GM19035 (cell line): ENCODE measurements around the gene AKAP8L.
"Not testable (repeated sequence)": the region's sequence is repeated elsewhere in the genome, so short reads cannot be mapped to it uniquely, and the experiment has no call there.

Source experiments
- ATAC-seq: cut with Tn5 transposase; IDR thresholded peaks from one replicate; pipeline ENCODE4 v1.9.1; 2021; ENCODE audit not compliant: unreplicated experiment

Gene AKAP8L

DNA sequence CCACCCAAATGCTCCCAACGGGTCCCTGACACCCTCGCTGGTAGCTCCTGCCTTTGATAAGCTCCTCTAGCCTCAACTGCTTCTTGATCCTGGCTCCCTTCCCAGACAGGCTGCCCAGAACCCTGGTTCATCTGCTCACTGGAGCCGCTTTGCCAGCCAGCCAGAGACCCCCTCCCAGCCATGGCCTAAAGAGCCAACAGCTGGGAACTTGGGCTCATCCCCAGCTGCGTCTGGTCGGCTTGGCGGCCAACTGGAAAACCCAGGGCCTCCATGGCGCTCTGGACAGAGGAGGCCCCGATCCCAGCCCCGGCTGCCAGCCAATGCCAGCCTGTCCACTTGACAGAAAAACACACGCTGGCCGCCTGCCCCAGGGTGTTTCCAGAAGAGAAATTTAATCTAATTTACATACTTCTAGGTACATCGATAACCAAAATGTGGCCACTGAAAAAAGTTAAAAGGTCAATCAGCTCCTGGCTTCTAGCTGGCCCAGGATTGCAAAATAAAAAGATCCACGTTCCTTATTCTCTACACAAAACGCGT is 3.0 kb upstream of the AKAP8L start:
- ATAC-seq = no peak

GRCh38 chr19:15421136-15421695 is 2.4 kb upstream of the AKAP8L start:
- ATAC-seq = no peak

- no peak for ATAC-seq
Measured at GRCh38 chr19:15419413-15420025, 731 bp upstream of the AKAP8L start.

DNA sequence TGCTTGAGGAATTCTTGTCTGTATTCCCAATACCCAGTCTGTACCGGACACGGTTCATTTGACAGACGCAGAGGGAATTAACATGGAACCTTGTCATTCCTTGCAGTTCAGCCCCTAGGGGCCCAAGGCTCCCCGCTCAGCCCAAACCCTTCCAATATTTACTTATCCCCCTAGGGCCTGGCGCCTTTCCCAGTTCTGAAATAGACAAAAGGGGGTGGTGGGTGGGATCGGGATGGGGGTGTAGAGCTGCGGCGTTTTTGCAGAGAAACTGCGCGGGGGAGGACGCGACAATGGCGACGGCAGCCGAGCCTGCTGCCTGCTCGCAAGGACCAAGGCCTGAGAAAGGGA is 583 bp downstream of the AKAP8L start:
- no peak for ATAC-seq

DNA sequence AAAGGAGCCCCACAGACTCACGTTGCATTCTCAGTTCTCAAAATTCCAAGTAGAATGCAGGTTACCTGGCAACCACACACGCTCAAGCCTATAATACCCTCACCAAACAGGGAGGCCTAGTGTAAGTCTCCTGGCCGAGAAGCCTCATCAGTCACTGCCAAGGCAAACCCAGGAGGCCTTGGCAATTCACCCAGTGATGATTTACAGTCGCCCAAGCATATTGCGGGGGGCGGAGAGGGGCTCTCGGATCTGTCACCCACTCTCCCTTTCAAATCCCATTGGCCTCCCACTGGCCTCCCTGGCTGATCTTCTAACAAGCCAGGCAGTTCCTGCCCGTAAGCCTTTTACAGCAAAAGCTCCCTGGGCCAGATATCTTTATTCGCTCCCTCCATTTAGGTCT is 1.1 kb downstream of the AKAP8L start:
- no peak for ATAC-seq

DNA sequence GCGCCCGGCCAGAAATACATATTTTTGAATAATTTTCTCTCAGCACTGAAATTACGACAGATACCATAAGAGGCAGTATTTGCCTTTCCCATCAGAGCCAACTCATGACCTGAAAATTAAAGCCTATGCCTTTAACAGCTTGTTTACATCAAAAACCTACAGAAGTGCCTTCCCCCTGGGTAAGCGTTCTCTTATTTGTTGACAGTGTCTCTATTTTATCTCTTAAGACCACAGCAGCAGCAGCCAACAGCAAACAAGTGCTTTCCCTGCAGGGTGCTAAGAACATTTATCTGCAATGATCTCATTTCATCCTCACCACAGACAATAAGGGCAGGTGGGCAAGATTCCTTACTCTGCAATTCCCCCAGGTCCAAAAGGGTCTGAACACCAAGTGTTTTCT is 6.0 kb downstream of the AKAP8L start:
- no peak for ATAC-seq

DNA sequence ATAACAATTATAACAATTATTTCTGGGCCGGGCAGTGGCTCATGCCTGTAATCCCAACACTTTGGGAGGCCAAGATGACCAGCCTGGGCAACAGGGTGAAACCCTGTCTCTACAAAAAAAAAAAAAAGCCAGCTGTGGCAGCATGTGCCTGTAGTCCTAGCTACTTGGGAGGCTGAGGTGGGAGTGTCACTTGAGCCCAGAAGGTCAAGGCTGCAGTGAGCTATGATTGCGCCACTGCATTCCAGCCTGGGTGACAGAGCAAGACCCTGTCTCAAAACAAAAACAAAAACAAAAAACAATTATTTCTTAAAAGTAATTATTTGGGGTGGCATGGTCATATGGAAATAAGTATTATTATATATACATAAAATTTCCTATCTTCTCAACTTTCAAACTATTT is 7.4 kb downstream of the AKAP8L start:
- ATAC-seq = not testable (repeated sequence)

- ATAC-seq = no peak
Measured at GRCh38 chr19:15404780-15405211, 14.0 kb downstream of the AKAP8L start.

GRCh38 chr19:15404097-15404779 is 14.6 kb downstream of the AKAP8L start:
- no peak for ATAC-seq

GRCh38 chr19:15403151-15403531 is 15.6 kb downstream of the AKAP8L start:
- no peak for ATAC-seq

DNA sequence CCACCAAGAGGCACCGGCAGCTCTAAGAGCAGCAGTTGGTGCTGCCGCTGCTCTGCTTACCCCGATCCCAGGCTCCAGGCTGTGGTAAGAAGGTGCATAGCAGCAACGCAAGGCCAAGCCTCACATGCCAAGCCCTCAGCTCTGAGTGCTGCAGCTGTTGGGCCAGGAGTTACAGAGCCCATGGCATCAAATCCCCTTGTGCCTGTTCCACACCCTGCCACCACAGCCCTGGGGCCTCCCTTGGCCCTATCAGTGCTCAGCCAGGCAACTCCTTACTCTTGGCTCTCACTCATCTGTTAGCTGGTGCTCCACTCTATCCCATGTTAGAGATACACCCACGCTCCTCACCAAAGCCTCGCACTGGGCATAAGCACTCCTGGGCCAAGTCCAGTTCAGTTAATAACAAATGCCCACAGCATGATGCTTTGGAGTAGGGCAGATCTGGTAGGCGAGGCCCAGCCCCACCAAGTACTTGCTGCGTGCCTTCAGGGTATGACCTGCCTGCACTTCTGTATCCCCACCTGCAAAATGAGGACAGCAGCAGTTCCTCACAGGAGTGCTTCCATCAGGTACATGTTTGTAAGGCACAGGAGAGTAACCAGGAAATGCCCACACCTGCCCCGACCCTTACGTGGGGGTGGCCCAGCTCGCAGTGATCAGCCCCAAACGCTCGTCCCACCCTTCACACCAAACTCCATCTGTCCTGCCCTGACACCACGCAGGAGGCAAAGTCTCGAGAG is 16.2 kb downstream of the AKAP8L start:
- no peak for ATAC-seq

DNA sequence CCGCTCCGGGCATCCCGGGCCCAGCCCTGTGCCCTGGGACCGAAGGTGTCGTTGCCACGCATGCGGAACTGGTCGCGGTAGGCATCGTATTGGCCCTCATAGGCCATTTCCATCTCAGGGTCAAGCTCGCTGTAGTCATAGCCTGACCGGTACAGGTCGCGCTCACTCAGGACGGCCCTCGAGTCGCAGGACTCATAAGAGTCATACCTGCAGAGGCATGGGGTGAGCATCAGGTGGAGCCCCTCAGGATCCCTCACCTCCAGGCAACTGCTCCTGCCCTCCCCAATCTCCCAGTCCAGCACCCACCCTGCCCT is 17.4 kb downstream of the AKAP8L start:
- no peak for ATAC-seq

- no peak for ATAC-seq
Measured at GRCh38 chr19:15400521-15401396, 18.0 kb downstream of the AKAP8L start.

DNA sequence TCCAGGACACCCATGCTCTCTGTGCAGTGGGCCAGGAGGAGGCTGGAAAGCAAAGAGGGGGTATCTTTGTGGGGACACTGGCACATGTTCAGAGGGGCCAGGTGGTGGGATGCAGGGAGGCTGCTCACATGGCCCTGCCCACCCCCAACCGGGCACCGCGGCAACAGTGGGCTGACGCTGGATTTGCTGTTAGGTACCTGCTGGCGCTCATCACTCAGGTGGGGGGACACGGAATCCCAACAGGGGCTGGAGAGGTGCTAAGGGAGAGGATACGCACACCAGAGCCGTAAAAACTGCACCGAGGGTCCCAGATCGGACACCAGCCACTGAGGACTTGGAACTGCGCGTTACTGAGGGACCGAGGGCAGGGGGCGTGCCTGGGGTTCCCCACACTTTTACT is 19.2 kb downstream of the AKAP8L start:
- no peak for ATAC-seq

GRCh38 chr19:15399234-15399515 is 19.6 kb downstream of the AKAP8L start:
- ATAC-seq = no peak

DNA sequence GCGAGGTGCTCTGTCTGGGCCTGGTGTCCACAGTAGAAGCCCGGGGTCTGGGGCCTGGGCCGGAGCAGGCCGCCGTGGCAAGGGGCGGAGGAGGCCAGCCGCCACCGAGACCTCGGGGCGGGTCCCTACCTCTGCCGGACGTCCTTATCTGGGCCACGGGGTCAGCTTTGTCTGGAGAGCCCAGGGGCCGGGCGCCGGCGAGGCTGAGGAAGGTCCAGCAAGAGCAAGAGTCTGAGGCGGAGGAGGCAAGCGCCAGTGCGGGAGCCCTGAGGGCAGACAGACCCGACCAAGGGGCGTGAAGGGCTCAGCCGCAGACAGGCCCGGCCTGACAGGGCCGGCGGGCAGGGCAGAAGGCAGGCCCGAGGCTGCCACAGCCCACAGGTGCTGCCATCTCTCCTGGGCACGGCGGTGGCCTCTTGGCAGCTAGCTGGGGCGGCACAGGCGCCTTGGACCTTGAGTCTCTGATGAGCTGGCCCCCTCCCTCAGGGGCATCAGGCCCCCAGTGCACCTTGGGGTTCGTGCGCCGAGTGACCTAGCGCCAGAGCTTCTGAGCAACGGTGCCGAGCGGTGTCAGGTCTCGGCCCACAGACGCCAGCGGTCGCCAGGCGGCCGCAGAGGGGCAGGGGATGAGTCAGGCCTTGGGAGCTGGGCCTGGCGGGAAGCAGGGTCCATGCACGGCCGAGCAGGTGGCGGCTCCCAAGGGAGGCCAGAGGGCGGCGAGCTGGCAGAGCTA is 20.1 kb downstream of the AKAP8L start:
- no peak for ATAC-seq

GRCh38 chr19:15397782-15398181 is 21.0 kb downstream of the AKAP8L start:
- no peak for ATAC-seq

GRCh38 chr19:15397236-15397635 is 21.6 kb downstream of the AKAP8L start:
- ATAC-seq = no peak

DNA sequence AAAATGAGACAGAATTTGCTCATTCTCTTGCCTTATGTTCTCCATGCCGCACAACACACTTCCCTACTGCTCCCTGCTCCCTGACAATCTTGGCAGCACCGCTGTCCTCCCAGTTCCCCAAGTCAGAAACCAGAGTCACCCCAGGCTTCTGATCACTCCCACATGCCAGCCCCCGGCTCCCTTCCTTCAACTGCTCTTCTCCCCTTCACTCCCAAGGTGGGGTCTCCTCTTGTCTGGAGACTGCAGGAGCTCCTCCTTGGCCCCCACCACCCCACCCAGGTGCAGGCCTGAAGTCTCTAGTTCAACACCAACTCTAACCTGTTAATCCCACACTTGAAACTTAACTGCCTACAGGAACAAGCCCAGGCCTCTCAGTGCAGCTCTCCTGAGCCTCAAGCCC is 22.4 kb downstream of the AKAP8L start:
- ATAC-seq = no peak

DNA sequence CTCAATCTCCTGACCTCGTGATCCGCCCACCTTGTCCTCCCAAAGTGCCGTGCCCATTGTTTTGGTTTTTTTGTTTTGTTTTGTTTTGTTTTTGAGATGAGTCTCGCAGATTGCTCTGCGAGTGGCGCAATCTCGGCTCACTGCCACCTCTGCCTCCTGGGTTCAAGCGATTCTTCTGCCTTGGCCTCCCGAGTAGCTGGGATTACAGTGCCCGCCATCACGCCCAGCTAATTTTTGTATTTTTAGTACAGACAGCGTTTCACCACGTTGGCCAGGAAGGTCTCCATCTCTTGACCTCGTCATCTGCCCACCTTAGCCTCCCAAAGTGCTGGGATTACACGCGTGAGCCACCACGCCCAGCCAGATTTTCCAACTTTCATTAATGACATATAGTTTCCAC is 23.5 kb downstream of the AKAP8L start:
- not testable (repeated sequence) for ATAC-seq

GRCh38 chr19:15394426-15394825 is 24.4 kb downstream of the AKAP8L start:
- no peak for ATAC-seq
